ENCODE results near the gene BDH1. TPM values are rescaled to one million over a fixed set of nuclear protein-coding genes. Genes with fewer than 3 reads are reported as not detected.

Gene BDH1
- total RNA-seq, 1 experiment from 2014 or later, result 38.6 TPM

DNA sequence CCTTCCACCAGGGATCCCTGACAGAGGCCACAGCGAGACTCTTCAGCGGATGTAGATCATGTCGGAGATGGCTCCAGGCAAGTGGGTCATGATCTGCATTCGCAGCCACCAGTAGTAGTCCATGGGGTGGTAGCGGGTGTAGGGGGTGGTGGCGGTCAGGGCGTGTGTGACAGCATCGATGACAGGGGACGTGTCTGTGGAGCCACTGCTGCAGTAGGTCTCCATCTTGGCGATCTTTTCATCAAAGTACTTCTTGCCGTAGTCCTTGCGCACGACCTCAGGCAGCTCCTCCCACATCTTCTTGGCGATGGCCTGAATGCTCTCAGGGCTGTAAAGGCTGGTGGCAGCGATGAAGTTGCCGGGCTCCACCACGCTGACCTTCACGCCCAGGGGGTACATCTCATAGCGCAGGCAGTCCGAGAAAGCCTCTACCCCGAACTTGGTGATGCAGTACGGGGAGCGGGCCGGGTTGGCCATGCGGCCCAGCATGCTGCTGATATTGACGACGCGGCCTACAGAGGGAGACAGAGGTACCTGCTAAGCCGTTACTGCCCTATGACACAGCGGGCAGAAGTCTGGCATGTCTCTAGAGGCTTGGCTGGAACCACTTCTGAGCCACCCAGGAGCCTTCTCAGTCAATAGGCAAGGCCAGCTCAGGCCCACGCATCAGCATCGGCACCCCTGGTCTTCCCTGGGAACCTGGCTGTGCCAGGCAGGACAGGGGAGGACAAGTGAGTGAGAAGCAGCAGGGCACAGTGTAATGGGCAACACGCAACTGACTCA is 43.7 kb downstream of the BDH1 start:
- peaks cover 12% of the 10 kb centered on the region for H3K4me1 Mint-ChIP-seq (ENCODE audit: insufficient read depth, unreplicated experiment)
- H3K9me3 Mint-ChIP-seq (ENCODE audit: unreplicated experiment), result no peaks in the 10 kb centered on the region
- intact Hi-C loops (cut with micrococcal nuclease), result loop anchor here (10.0 kb wide), 1 partner anchor 507 kb away; no protein-coding TSS in a partner anchor
- TF ChIP-seq, protein P1, sequence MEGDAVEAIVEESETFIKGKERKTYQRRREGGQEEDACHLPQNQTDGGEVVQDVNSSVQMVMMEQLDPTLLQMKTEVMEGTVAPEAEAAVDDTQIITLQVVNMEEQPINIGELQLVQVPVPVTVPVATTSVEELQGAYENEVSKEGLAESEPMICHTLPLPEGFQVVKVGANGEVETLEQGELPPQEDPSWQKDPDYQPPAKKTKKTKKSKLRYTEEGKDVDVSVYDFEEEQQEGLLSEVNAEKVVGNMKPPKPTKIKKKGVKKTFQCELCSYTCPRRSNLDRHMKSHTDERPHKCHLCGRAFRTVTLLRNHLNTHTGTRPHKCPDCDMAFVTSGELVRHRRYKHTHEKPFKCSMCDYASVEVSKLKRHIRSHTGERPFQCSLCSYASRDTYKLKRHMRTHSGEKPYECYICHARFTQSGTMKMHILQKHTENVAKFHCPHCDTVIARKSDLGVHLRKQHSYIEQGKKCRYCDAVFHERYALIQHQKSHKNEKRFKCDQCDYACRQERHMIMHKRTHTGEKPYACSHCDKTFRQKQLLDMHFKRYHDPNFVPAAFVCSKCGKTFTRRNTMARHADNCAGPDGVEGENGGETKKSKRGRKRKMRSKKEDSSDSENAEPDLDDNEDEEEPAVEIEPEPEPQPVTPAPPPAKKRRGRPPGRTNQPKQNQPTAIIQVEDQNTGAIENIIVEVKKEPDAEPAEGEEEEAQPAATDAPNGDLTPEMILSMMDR (IDR thresholded peaks at IDR 0.05; ENCODE audit: unreplicated experiment), result no peak
- H3K27me3 Mint-ChIP-seq (ENCODE audit: insufficient read depth, unreplicated experiment), result no peaks in the 10 kb centered on the region
- no peak overlapping the region for H3K27ac Mint-ChIP-seq (ENCODE audit: low read depth, unreplicated experiment)
- peaks cover 25% of the 10 kb centered on the region for H3K36me3 Mint-ChIP-seq (ENCODE audit: insufficient read depth, unreplicated experiment)
- no peak for DNase-seq (ENCODE audit: unreplicated experiment)
- POLR2A ChIA-PET, result interaction anchor here (0.6 to 1.3 kb wide), 2 partner anchors 213 to 289 kb away, joined by 4 read pairs; no protein-coding TSS in a partner anchor
- BruUV-seq (replicated peaks), result TSS peak; percentile 23
- H3K4me3 Mint-ChIP-seq (ENCODE audit: unreplicated experiment), result no peak overlapping the region
- CTCF ChIA-PET, result interaction anchor here (0.9 to 3.6 kb wide), 6 partner anchors 12 to 289 kb away, joined by 3 to 37 read pairs (median 4); no protein-coding TSS in a partner anchor

DNA sequence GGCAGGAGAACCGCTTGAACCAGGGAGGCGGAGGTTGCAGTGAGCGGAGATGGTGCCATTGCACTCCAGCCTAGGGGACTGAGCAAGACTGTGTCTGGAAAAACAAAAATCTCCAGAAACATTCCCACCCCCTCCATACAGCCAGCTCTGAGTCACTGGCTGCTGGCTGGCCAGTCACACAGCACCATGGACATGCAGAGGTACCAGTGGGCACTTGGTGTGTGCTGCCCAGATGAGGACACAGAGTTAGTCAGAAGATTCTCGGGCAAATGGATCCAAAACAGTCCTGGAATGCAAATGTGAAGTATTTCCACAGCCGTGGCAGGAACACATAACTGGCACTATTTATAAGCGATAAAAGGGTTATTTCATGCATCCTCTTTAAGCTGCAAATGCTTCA is 44.6 kb downstream of the BDH1 start:
- H3K36me3 Mint-ChIP-seq (ENCODE audit: insufficient read depth, unreplicated experiment), result peaks cover 18% of the 10 kb centered on the region
- intact Hi-C loops (cut with micrococcal nuclease), result loop anchor here (10.0 kb wide), 1 partner anchor 506 kb away; no protein-coding TSS in a partner anchor
- BruUV-seq (replicated peaks), result no TSS peak
- H3K4me1 Mint-ChIP-seq (ENCODE audit: insufficient read depth, unreplicated experiment), result peaks cover 3% of the 10 kb centered on the region
- no peaks in the 10 kb centered on the region for H3K9me3 Mint-ChIP-seq (ENCODE audit: unreplicated experiment)
- H3K27me3 Mint-ChIP-seq (ENCODE audit: insufficient read depth, unreplicated experiment), result no peaks in the 10 kb centered on the region
- TF ChIP-seq, protein P1 (IDR thresholded peaks at IDR 0.05; ENCODE audit: unreplicated experiment), result no peak
- H3K4me3 Mint-ChIP-seq (ENCODE audit: unreplicated experiment), result no peak overlapping the region
- CTCF ChIA-PET, result interaction anchor here (0.9 to 3.6 kb wide), 8 partner anchors 11 to 507 kb away, joined by 3 to 37 read pairs (median 8); no protein-coding TSS in a partner anchor
- POLR2A ChIA-PET, result interaction anchor here (0.6 to 1.3 kb wide), 2 partner anchors 212 to 288 kb away, joined by 4 read pairs; no protein-coding TSS in a partner anchor
- no peak overlapping the region for H3K27ac Mint-ChIP-seq (ENCODE audit: low read depth, unreplicated experiment)
- DNase-seq (ENCODE audit: unreplicated experiment), result peak; percentile 52

DNA sequence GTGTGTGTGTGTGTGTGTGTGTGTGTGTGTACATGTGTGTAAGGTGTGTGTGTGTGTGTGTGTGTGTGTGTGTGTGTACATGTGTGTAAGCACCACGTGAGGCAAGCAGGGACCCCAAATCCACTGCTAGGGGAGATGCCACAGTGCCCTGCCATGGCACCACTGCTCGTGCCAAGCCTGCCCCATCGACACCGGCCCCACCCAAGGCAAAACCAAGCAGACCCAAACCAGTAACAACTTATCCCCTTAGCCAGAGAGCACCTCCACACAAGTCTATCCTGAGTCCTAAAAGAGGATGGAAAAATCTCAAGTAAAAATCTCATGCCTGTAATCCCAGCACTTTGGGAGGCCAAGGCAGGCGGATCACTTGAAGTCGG is 45.1 kb downstream of the BDH1 start:
- Mint-ChIP-seq H3K27ac (ENCODE audit: low read depth, unreplicated experiment) (no peak overlapping the region), H3K4me1 (ENCODE audit: insufficient read depth, unreplicated experiment) (no peaks in the 10 kb centered on the region), H3K9me3 (ENCODE audit: unreplicated experiment) (no peaks in the 10 kb centered on the region), H3K4me3 (ENCODE audit: unreplicated experiment) (no peak overlapping the region), H3K36me3 (ENCODE audit: insufficient read depth, unreplicated experiment) (peaks cover 13% of the 10 kb centered on the region), H3K27me3 (ENCODE audit: insufficient read depth, unreplicated experiment) (no peaks in the 10 kb centered on the region)
- no TSS peak for BruUV-seq (replicated peaks)
- POLR2A ChIA-PET, result interaction anchor here (1.3 kb wide), 1 partner anchor 288 kb away, joined by 4 read pairs; no protein-coding TSS in a partner anchor
- TF ChIP-seq, protein P1 (IDR thresholded peaks at IDR 0.05; ENCODE audit: unreplicated experiment), result no peak
- intact Hi-C loops (cut with micrococcal nuclease), result loop anchor here (10.0 kb wide), 1 partner anchor 506 kb away; no protein-coding TSS in a partner anchor
- CTCF ChIA-PET, result interaction anchor here (0.7 to 3.6 kb wide), 14 partner anchors 10 to 791 kb away, joined by 3 to 37 read pairs (median 4); no protein-coding TSS in a partner anchor
- no peak for DNase-seq (ENCODE audit: unreplicated experiment)
